Ishikawa (cell line): ENCODE data around the gene DGKG.

Source experiments
- EP300 ChIP-seq: IDR thresholded peaks from 2 replicates; pipeline ENCODE4 v1.6.1; 2012; ENCODE audit warnings: borderline replicate concordance
- YY1 ChIP-seq: IDR thresholded peaks from 2 replicates; pipeline ENCODE4 v1.6.1; 2012; ENCODE audit warnings: low read depth

GRCh38 chr3:186098740-186099139 is 263.3 kb downstream of the DGKG start:
- no peak for TF ChIP-seq YY1
- no peak for TF ChIP-seq EP300
